MM.1S (cell line): ENCODE measurements around the gene PNPLA6.

Experiments used
- CTCF ChIP-seq: fragments of 300-600 bp; sonication (generic); IDR thresholded peaks from 2 replicates; pipeline ENCODE4 v1.5.1; 2016; ENCODE audit warnings: antibody characterized with exemption, low read length, mixed read lengths
- EZH2phosphoT487 ChIP-seq: fragments of 300-600 bp; sonication (generic); IDR thresholded peaks from 2 replicates; pipeline ENCODE4 v1.6.1; 2018; ENCODE audit warnings: antibody characterized with exemption, low read length

- TF ChIP-seq CTCF (no peak), EZH2phosphoT487 (no peak)
Observed at GRCh38 chr19:7527516-7528191, 7.9 kb upstream of the PNPLA6 start.
